Endothelial cell of umbilical vein (primary cell): ENCODE results near the gene MUC7. TPM values are rescaled to one million over a fixed set of nuclear protein-coding genes. Genes with fewer than 3 reads are reported as not detected.
"Not testable (repeated sequence)": the region's sequence is repeated elsewhere in the genome, so short reads cannot be mapped to it uniquely, and the experiment has no call there.

ENCODE experiments used
- BruUV-seq: library from RNA; stranded (reverse); fragments of 400-500 nt; replicated peaks from 2 replicates; lab custom pipeline; 2021; lab: Mats Ljungman, UMichigan
- CTCF ChIA-PET: fragments of 300-600, 350-600 bp; sonication (Branson Sonifier 250); formaldehyde crosslinking; loops from one replicate; lab custom pipeline; 2021; ENCODE audit warnings: antibody characterized with exemption, inconsistent platforms; lab: Charles Lee
- POLR2A ChIA-PET: fragments of 300-600, 350-600 bp; sonication (Branson Sonifier 250); formaldehyde crosslinking; loops from one replicate; lab custom pipeline; 2021; ENCODE audit warnings: antibody characterized with exemption, inconsistent platforms; lab: Charles Lee
- DNase-seq: peaks from one replicate; pipeline ENCODE4 v3.0.0-alpha.2; 2011; ENCODE audit warnings: low read depth, low spot score
- FAIRE-seq: peaks from 2 replicates; lab custom pipeline; 2011; peaks lifted over from hg19 to GRCh38; lab: Jason Lieb, UNC
- H2AFZ ChIP-seq: 2 replicates; pipeline ENCODE4 v1.6.0; 2012; ENCODE audit warnings: low read depth, low read length, control low read depth, inconsistent platforms
- H3K27ac ChIP-seq: 2 replicates; pipeline ENCODE4 v1.5.1; 2011; ENCODE audit warnings: low read depth, mild to moderate bottlenecking, control low read depth, low read length, moderate library complexity; ENCODE audit not compliant: insufficient read depth
- H3K27me3 ChIP-seq, 2 experiments: 2 replicates each; pipeline versions ENCODE4 v1.6.0 to v1.6.1; 2011; ENCODE audit warnings: low read length in 2 of 2, mixed read lengths in 1 of 2; ENCODE audit not compliant: control insufficient read depth in 2 of 2, insufficient read depth in 2 of 2
- H3K36me3 ChIP-seq, 2 experiments: 2 replicates in 1 of 2; 3 replicates in 1 of 2; pipeline ENCODE4 v1.5.1; 2011; ENCODE audit warnings: low read length in 2 of 2, mild to moderate bottlenecking in 1 of 2, moderate library complexity in 1 of 2; ENCODE audit not compliant: control insufficient read depth in 2 of 2, insufficient read depth in 2 of 2; ENCODE audit errors: extremely low read depth in 1 of 2
- H3K4me1 ChIP-seq: 3 replicates; pipeline ENCODE4 v1.5.1; 2011; ENCODE audit warnings: mild to moderate bottlenecking, low read length; ENCODE audit not compliant: control insufficient read depth, insufficient read depth; ENCODE audit errors: extremely low read depth
- H3K4me2 ChIP-seq: 2 replicates; pipeline ENCODE4 v1.6.1; 2011; ENCODE audit warnings: low read length, control low read depth, mixed read lengths; ENCODE audit not compliant: insufficient read depth
- H3K4me3 ChIP-seq, 3 experiments: fragments of 200-600 bp in 1 of 3; sonication (generic), shearing (Covaris generic) in 1 of 3; replicated peaks in 1 of 3; 2 replicates each; pipeline ENCODE4 v1.5.1; 2011 to 2016; ENCODE audit warnings: control low read depth in 3 of 3, low read length in 3 of 3, mild to moderate bottlenecking in 2 of 3, inconsistent platforms in 1 of 3, low read depth in 1 of 3, moderate library complexity in 1 of 3; ENCODE audit not compliant: insufficient read depth in 1 of 3
- H3K79me2 ChIP-seq: 2 replicates; pipeline ENCODE4 v1.6.0; 2012; ENCODE audit warnings: low read length, inconsistent platforms; ENCODE audit not compliant: control insufficient read depth, insufficient read depth
- H3K9ac ChIP-seq: replicated peaks from 2 replicates; pipeline ENCODE3; 2011; ENCODE audit warnings: low read length, control low read depth; ENCODE audit not compliant: insufficient read depth; ENCODE audit errors: extremely low read depth
- H3K9me1 ChIP-seq: replicated peaks from 3 replicates; pipeline ENCODE4 v1.6.0; 2011; ENCODE audit warnings: mild to moderate bottlenecking, low read length; ENCODE audit not compliant: control insufficient read depth, insufficient read depth; ENCODE audit errors: extremely low read depth
- H3K9me3 ChIP-seq: replicated peaks from 2 replicates; pipeline ENCODE4 v1.5.1; 2012; ENCODE audit warnings: low read length, inconsistent platforms; ENCODE audit not compliant: control insufficient read depth, insufficient read depth
- H4K20me1 ChIP-seq: replicated peaks from 2 replicates; pipeline ENCODE3; 2011; ENCODE audit warnings: mild to moderate bottlenecking, low read length; ENCODE audit not compliant: control insufficient read depth, insufficient read depth; ENCODE audit errors: extremely low read depth
- EZH2 ChIP-seq: IDR thresholded peaks from 2 replicates; pipeline ENCODE4 v1.6.1; 2012; ENCODE audit warnings: borderline replicate concordance, low read depth, mild to moderate bottlenecking, moderate library complexity, low read length, inconsistent platforms; ENCODE audit not compliant: severe bottlenecking
- FOS ChIP-seq: IDR thresholded peaks from 2 replicates; pipeline ENCODE4 v1.6.1; 2011; ENCODE audit warnings: mild to moderate bottlenecking, low read length, moderate library complexity, borderline replicate concordance; ENCODE audit not compliant: insufficient read depth
- GATA2 ChIP-seq: IDR thresholded peaks from 2 replicates; pipeline ENCODE4 v1.7.0; 2011; ENCODE audit warnings: low read depth, mild to moderate bottlenecking, moderate library complexity, mixed read lengths, low read length; ENCODE audit not compliant: insufficient read length, insufficient read depth
- MAX ChIP-seq: IDR thresholded peaks from 2 replicates; pipeline ENCODE4 v1.6.1; 2011; ENCODE audit not compliant: insufficient read depth, insufficient read length
- MYC ChIP-seq: IDR thresholded peaks from one replicate; pipeline ENCODE4 v1.6.1; 2011; ENCODE audit warnings: mild to moderate bottlenecking, low read depth, low read length
- POLR2A ChIP-seq: IDR thresholded peaks from 2 replicates; pipeline ENCODE4 v1.6.1; 2012; ENCODE audit warnings: low read depth, mild to moderate bottlenecking, control low read depth, low read length
- dilution Hi-C: fragments of 300-500 bp; cut with MboI; formaldehyde crosslinking; loops from one replicate; pipeline ENCODE4 v1.15.0; 2019; ENCODE audit warnings: low sequenced_read_pairs; ENCODE audit not compliant: extremely low pct_ligation_motif_present
- intact Hi-C: fragments of 100-400 bp; cut with micrococcal nuclease; formaldehyde crosslinking; loops from one replicate; pipeline ENCODE4 v1.10.0; 2022
- polyA plus RNA-seq, 4 experiments: library from polyadenylated mRNA; depleted of rRNA in 3 of 4; stranded (reverse) in 3 of 4; unstranded in 1 of 4; fragments of >200 nt; gene quantifications; 2 replicates each; pipeline versions ENCODE4 v1.2.1 to v1.2.3, GENCODE V29; 2011 to 2012; ENCODE audit warnings: missing spikeins in 1 of 4
- total RNA-seq: library from RNA; stranded (reverse); gene quantifications from 2 replicates; pipeline ENCODE4 v1.2.3, GENCODE V29; 2021
- TF ChIP-seq, protein P1 (sequence below), 2 donors: IDR thresholded peaks; 1 replicate in 1 of 2; 2 replicates in 1 of 2; pipeline ENCODE4 v1.5.1; 2011; ENCODE audit warnings: low read length in 2 of 2, mild to moderate bottlenecking in 2 of 2, moderate library complexity in 2 of 2, control low read depth in 1 of 2, inconsistent platforms in 1 of 2, low read depth in 1 of 2; ENCODE audit not compliant: insufficient read depth in 1 of 2; ENCODE audit errors: extremely low read depth in 1 of 2

Gene MUC7
- total and polyA plus RNA-seq, 2 donors (not counting 3 experiments of a cell fraction or from before 2014, with no cell fraction given) = not detected

DNA sequence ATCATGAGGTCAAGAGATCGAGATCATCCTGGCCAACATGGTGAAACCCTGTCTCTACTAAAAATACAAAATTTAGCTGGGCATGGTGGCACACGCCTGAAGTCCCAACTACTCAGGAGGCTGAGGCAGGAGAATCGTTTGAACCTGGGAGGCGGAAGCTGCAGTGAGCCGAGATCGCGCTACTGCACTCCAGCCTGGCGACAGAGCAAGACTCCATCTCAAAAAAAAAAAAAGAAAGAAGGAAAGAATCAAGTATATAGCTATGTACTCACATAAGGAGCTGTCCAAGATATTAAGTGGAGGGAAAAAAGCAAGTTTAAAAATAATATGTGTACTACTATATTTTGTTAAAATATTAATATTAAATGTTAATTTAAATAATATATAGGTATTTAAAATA lies 29.8 kb downstream of the MUC7 start:
- H3K4me2 ChIP-seq, H3K9me1 ChIP-seq, H3K36me3 ChIP-seq, H3K27ac ChIP-seq, H3K9ac ChIP-seq, H2AFZ ChIP-seq, dilution Hi-C loops, H4K20me1 ChIP-seq, DNase-seq, POLR2A ChIA-PET, H3K27me3 ChIP-seq, intact Hi-C loops, H3K4me1 ChIP-seq, H3K4me3 ChIP-seq, H3K79me2 ChIP-seq, H3K9me3 ChIP-seq, FAIRE-seq, BruUV-seq: not testable (repeated sequence)
- CTCF ChIA-PET = interaction anchor here (0.7 to 1.5 kb wide), 2 partner anchors 9 to 57 kb away, joined by 4 to 6 read pairs; no protein-coding TSS in a partner anchor

- no peaks in the 10 kb centered on the region for H3K9me3 ChIP-seq
- POLR2A ChIA-PET = no interaction called here
These were observed 32.7 kb downstream of the MUC7 start for GRCh38 chr4:70504733-70505132.

More at GRCh38 chr4:70504733-70505132, 32.7 kb downstream of the MUC7 start:
- intact Hi-C loops (loop anchor here (1.0 kb wide), 2 partner anchors 608 to 815 kb away; no protein-coding TSS in a partner anchor), dilution Hi-C loops (no loop called here)
- Histone ChIP-seq H3K9me1 (no peaks in the 10 kb centered on the region), H3K4me2 (no peak overlapping the region), H3K9ac (no peak overlapping the region), H4K20me1 (no peaks in the 10 kb centered on the region), H3K79me2 (no peaks in the 10 kb centered on the region), H3K4me1 (no peaks in the 10 kb centered on the region), H2AFZ (no peak overlapping the region), H3K27me3 (no peaks in the 10 kb centered on the region), H3K36me3 (no peaks in the 10 kb centered on the region), H3K4me3 (no peak overlapping the region), H3K27ac (no peak overlapping the region)
- FAIRE-seq (no peak), DNase-seq (no peak)
- TF ChIP-seq POLR2A (no peak), FOS (no peak), MYC (no peak), MAX (no peak), EZH2 (no peak), GATA2 (no peak)
- TF ChIP-seq, protein P1, sequence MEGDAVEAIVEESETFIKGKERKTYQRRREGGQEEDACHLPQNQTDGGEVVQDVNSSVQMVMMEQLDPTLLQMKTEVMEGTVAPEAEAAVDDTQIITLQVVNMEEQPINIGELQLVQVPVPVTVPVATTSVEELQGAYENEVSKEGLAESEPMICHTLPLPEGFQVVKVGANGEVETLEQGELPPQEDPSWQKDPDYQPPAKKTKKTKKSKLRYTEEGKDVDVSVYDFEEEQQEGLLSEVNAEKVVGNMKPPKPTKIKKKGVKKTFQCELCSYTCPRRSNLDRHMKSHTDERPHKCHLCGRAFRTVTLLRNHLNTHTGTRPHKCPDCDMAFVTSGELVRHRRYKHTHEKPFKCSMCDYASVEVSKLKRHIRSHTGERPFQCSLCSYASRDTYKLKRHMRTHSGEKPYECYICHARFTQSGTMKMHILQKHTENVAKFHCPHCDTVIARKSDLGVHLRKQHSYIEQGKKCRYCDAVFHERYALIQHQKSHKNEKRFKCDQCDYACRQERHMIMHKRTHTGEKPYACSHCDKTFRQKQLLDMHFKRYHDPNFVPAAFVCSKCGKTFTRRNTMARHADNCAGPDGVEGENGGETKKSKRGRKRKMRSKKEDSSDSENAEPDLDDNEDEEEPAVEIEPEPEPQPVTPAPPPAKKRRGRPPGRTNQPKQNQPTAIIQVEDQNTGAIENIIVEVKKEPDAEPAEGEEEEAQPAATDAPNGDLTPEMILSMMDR (IDR thresholded peaks at IDR 0.05; ENCODE audit: extremely low read depth in 1 of 2, insufficient read depth in 1 of 2, low read depth in 1 of 2, low read length in 2 of 2) = no peak
- BruUV-seq = no TSS peak
- CTCF ChIA-PET = interaction anchor here (1.3 to 3.4 kb wide), 2 partner anchors 608 to 815 kb away, joined by 4 to 21 read pairs; no protein-coding TSS in a partner anchor
